ENCODE results near the gene FGD4. TPM values are rescaled to one million over a fixed set of nuclear protein-coding genes. Genes with fewer than 3 reads are reported as not detected.

FGD4 gene
- total RNA-seq, 1 donor from 2014 or later = 55.6 TPM

GRCh38 chr12:32546272-32546671, 146.9 kb downstream of the FGD4 start:
- DNase-seq (no peak), ATAC-seq (no peak)
- Histone ChIP-seq H3K27ac (no peak overlapping the region), H3K4me3 (no peak overlapping the region), H3K27me3 (ENCODE audit: low read depth) (no peaks in the 10 kb centered on the region), H3K9me3 (no peaks in the 10 kb centered on the region), H3K4me1 (peaks cover 86% of the 10 kb centered on the region), H3K36me3 (no peaks in the 10 kb centered on the region)
- intact Hi-C loops (cut with DNase I) = loop anchor here (10.0 kb wide), 1 partner anchor 91 kb away; no protein-coding TSS in a partner anchor
- no peak for TF ChIP-seq CTCF (IDR thresholded peaks at IDR 0.05)

- DNase-seq (no peak), ATAC-seq (peak; percentile 25 to 63)
- Histone ChIP-seq H3K4me1 (peaks cover 64% of the 10 kb centered on the region), H3K36me3 (no peaks in the 10 kb centered on the region), H3K27me3 (ENCODE audit: low read depth) (no peaks in the 10 kb centered on the region), H3K27ac (peak overlapping the region; percentile 53), H3K4me3 (no peak overlapping the region), H3K9me3 (no peaks in the 10 kb centered on the region)
- no peak for TF ChIP-seq CTCF (IDR thresholded peaks at IDR 0.05)
- intact Hi-C loops (cut with DNase I) = loop anchor here (10.0 kb wide), 1 partner anchor 94 kb away; no protein-coding TSS in a partner anchor
Measured at GRCh38 chr12:32548691-32549281, 149.4 kb downstream of the FGD4 start.

DNA sequence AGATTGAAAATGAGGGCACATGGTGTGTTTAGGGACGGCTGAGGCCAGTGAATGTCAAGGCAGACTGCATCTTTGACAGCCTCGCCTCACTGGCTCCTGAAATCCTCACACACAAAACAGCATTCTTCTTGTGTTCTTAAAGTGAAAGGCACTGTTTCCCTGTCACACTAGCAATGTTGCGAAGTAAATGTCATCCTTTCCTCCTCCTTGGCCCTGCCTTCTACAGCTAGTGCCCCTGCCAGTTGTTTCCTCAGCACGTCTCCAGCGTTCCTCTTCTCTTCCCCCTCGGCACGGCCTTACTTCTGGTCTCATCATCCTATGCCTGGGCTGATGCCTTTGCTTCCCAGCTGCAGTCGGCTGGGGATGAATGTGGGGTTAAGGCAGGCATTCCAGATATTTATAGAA, 150.3 kb downstream of the FGD4 start:
- ATAC-seq = peak; percentile 26 to 61
- H3K4me3 ChIP-seq = no peak overlapping the region
- intact Hi-C loops (cut with DNase I) = loop anchor here (10.0 kb wide), 1 partner anchor 95 kb away; no protein-coding TSS in a partner anchor

DNA sequence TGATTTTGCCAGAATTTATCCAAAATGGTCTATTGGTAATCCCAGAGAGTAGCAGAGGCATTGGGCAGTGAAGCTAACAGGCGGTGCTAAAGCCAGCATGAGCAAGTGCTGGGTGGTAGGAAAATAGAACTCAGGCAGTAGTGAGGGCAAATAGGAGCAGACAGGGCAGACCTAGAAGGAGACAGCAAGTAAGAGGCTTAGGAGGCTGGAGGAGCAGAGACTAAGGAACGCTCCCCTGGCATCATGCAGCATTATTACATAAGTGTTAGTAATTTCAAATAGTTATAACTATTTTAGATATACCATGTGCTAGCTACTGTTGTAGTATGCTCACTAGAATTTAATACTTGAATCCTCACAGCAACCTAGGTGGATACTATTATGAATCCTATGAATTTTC, 151.7 kb downstream of the FGD4 start:
- ATAC-seq = no peak

More for the DNA sequence above, 150.3 kb downstream of the FGD4 start:
- DNase-seq = no peak
- no peaks in the 10 kb centered on the region for H3K27me3 ChIP-seq (ENCODE audit: low read depth)
- peak overlapping the region; percentile 53 for H3K27ac ChIP-seq
- no peaks in the 10 kb centered on the region for H3K36me3 ChIP-seq
- peaks cover 57% of the 10 kb centered on the region for H3K4me1 ChIP-seq
- TF ChIP-seq CTCF (IDR thresholded peaks at IDR 0.05) = no peak
- H3K9me3 ChIP-seq = no peaks in the 10 kb centered on the region

GRCh38 chr12:32558903-32559302, 159.5 kb downstream of the FGD4 start:
- intact Hi-C loops (cut with DNase I) = no loop called here
- Histone ChIP-seq H3K4me3 (no peak overlapping the region), H3K9me3 (no peaks in the 10 kb centered on the region), H3K27me3 (ENCODE audit: low read depth) (no peaks in the 10 kb centered on the region), H3K27ac (peak overlapping the region; percentile 47), H3K4me1 (peaks cover 46% of the 10 kb centered on the region), H3K36me3 (peaks cover 3% of the 10 kb centered on the region)
- peak; percentile 56 to 71 for ATAC-seq
- TF ChIP-seq CTCF (IDR thresholded peaks at IDR 0.05) = no peak
- DNase-seq = no peak

More for the DNA sequence above, 151.7 kb downstream of the FGD4 start:
- Histone ChIP-seq H3K36me3 (no peaks in the 10 kb centered on the region), H3K4me3 (no peak overlapping the region), H3K27me3 (ENCODE audit: low read depth) (no peaks in the 10 kb centered on the region), H3K9me3 (no peaks in the 10 kb centered on the region), H3K4me1 (peaks cover 47% of the 10 kb centered on the region), H3K27ac (no peak overlapping the region)
- intact Hi-C loops (cut with DNase I) = no loop called here
- no peak for DNase-seq
- TF ChIP-seq CTCF (IDR thresholded peaks at IDR 0.05) = no peak
